Cardiac muscle cell (in vitro differentiated cells and primary cell): ENCODE measurements around the gene AUTS2. TPM values are rescaled to one million over a fixed set of nuclear protein-coding genes. Genes with fewer than 3 reads are reported as not detected.
"Not testable (repeated sequence)": the region's sequence is repeated elsewhere in the genome, so short reads cannot be mapped to it uniquely, and the experiment has no call there.

Experiments used
- DNase-seq, 2 donors: peaks; one replicate each; pipeline versions ENCODE4 v3.0.0 to v3.0.0-alpha.2; 2010 to 2017; ENCODE audit warnings: low read depth in 1 of 2, low spot score in 1 of 2
- H3K27ac ChIP-seq: fragments of 200-600 bp; sonication (generic); 2 replicates; pipeline ENCODE4 v1.5.1; 2016
- H3K27me3 ChIP-seq: fragments of 200-600 bp; sonication (generic); 2 replicates; pipeline ENCODE4 v1.6.0; 2016; ENCODE audit warnings: control low read depth
- H3K36me3 ChIP-seq: fragments of 200-600 bp; sonication (generic); 2 replicates; pipeline ENCODE4 v1.5.1; 2016; ENCODE audit warnings: control low read depth
- H3K4me1 ChIP-seq: fragments of 200-600 bp; sonication (generic); 2 replicates; pipeline ENCODE4 v1.8.1; 2017; ENCODE audit warnings: low read depth, mild to moderate bottlenecking, mixed run types
- H3K4me3 ChIP-seq: fragments of 200-600 bp; sonication (generic); 2 replicates; pipeline ENCODE4 v1.5.1; 2016; ENCODE audit warnings: mild to moderate bottlenecking
- H3K9me3 ChIP-seq: fragments of 200-600 bp; sonication (generic); 2 replicates; pipeline ENCODE4 v1.5.1; 2017; ENCODE audit warnings: low read depth, mild to moderate bottlenecking, control low read depth
- CTCF ChIP-seq: IDR thresholded peaks from 2 replicates; pipeline ENCODE4 v1.5.1; 2012; ENCODE audit warnings: low read depth, mild to moderate bottlenecking, low read length
- polyA plus RNA-seq: library from polyadenylated mRNA; unstranded; fragments of >200 nt; fragmentation: Nextera tagmentation; extraction: Ambion mirVana; gene quantifications from 2 replicates; pipeline ENCODE4 v1.2.1, GENCODE V29; 2016
- total RNA-seq: library from RNA; depleted of rRNA; stranded (reverse); fragments of >200 nt; gene quantifications from 2 replicates; pipeline ENCODE4 v1.2.3, GENCODE V29; 2016

Gene AUTS2
- total and polyA plus RNA-seq, 2 experiments from 2014 or later = 41.0 to 45.5 TPM

GRCh38 chr7:70266186-70266585 lies 667.9 kb downstream of the AUTS2 start:
- no peak overlapping the region for H3K4me3 ChIP-seq

DNA sequence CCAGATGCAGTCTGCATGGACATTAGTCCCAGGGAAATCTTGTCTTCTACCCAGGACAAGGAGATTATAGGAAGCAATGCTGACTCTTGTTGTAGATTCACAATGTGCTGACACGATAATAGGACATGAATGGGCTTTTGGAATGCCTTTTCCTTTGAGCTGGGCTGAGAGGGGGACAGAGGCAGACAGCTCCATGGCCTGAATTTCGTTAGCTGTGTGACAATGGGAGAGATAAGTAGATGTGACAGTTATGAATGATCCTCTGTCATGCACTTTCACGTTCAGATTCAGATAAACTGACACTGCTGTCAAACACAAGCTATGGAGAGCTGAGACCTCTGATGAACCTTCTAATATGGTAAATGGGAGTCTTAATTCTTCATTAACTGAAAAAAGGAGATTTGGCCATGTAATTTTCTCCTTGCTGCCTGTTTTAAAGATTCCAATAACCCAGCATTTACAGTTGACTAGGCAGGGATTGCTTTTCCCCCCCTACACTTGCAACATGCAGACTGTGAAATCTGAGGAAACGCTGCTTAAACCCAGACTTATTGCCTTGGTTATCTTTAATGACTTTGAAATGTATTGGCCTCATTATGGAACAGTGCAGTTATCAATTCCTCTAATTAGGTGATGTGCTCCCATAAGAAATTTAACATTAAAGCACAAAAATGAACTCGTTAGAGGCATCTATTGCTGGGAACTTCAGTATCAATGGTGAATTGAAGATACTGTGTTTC lies 669.3 kb downstream of the AUTS2 start:
- TF ChIP-seq CTCF = no peak
- H3K27ac ChIP-seq = peak overlapping the region; percentile 37

More at GRCh38 chr7:70266186-70266585, 667.9 kb downstream of the AUTS2 start:
- H3K9me3 ChIP-seq = no peaks in the 10 kb centered on the region
- H3K36me3 ChIP-seq = no peaks in the 10 kb centered on the region
- H3K27ac ChIP-seq = no peak overlapping the region
- H3K4me1 ChIP-seq = peaks cover 17% of the 10 kb centered on the region
- H3K27me3 ChIP-seq = no peaks in the 10 kb centered on the region
- DNase-seq = peak in 1 of 2 donors; percentile 69
- no peak for TF ChIP-seq CTCF

DNA sequence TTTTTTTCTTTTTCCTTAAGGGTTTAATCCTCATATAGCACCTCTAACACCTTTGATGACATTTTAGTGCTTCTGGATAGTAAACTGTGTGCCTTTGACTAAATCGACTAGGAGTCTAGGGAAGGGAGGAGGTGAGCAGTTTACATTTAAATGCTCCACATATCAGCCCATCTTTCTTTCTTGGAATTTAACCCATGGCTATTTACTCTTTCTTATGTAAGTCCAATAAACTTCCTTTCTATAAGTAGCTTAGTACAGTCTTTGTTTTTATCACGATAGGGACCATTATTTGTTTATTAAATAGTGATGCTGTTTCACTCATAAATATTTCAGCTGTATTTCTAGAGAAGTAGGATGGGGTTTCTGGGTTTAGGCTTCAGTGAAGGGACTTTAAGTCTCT lies 669.9 kb downstream of the AUTS2 start:
- DNase-seq = no peak
- H3K9me3 ChIP-seq = no peaks in the 10 kb centered on the region
- H3K4me1 ChIP-seq = peaks cover 17% of the 10 kb centered on the region
- no peak for TF ChIP-seq CTCF
- H3K27ac ChIP-seq = no peak overlapping the region
- H3K27me3 ChIP-seq = no peaks in the 10 kb centered on the region
- H3K36me3 ChIP-seq = no peaks in the 10 kb centered on the region
- H3K4me3 ChIP-seq = no peak overlapping the region

More for the DNA sequence above, 669.3 kb downstream of the AUTS2 start:
- no peaks in the 10 kb centered on the region for H3K9me3 ChIP-seq
- H3K4me3 ChIP-seq = no peak overlapping the region
- peak; percentile 3 to 43 for DNase-seq
- peaks cover 17% of the 10 kb centered on the region for H3K4me1 ChIP-seq
- no peaks in the 10 kb centered on the region for H3K36me3 ChIP-seq
- no peaks in the 10 kb centered on the region for H3K27me3 ChIP-seq

DNA sequence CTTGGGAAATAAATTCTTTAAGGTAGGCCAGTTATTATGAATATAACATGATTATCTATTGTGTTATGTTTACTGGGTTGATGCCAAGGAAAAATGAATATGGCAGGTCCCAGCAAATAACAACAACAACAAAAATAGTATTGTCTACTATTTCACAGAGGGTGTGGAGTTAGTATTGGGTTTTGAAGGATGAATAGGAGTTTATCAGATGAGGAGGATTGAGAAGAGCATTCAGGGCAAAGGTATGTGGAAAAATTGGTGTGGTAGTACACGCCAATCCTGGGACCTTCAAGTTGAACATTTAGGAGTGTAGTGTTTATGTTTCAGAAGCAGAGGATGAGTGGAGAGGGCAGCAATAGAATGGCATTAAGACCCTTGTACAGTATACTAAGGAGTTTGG lies 671.9 kb downstream of the AUTS2 start:
- peaks cover 17% of the 10 kb centered on the region for H3K4me1 ChIP-seq
- H3K36me3 ChIP-seq = no peaks in the 10 kb centered on the region
- H3K4me3 ChIP-seq = no peak overlapping the region
- no peak for TF ChIP-seq CTCF
- no peak overlapping the region for H3K27ac ChIP-seq
- H3K9me3 ChIP-seq = no peaks in the 10 kb centered on the region
- DNase-seq = no peak
- H3K27me3 ChIP-seq = no peaks in the 10 kb centered on the region

DNA sequence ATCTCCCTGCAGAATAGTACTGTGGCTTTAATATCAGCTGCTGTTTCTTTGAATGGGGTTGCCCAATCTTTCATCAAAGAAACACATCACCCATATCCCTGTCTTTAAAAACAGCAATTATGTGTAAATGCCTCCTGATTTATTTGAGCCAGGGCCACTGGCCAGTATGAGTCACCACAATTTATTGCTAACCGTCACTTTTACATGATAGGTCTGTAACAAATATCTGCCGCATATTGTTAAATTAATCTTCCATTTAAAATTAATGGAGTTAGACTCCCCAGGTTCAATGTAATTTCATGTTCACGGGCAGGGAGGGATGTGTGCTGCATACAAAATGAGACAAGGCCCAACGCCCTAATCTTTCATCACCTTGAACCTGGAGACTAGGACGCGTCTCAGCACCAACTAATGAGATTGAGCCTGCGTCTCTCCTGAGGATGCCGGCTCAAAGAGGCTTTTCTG lies 673.4 kb downstream of the AUTS2 start:
- Histone ChIP-seq H3K4me1 (peaks cover 12% of the 10 kb centered on the region), H3K27ac (no peak overlapping the region), H3K9me3 (no peaks in the 10 kb centered on the region)

GRCh38 chr7:70275570-70275969 lies 677.3 kb downstream of the AUTS2 start:
- not testable (repeated sequence) for H3K9me3 ChIP-seq, H3K36me3 ChIP-seq, H3K27ac ChIP-seq, DNase-seq, H3K4me1 ChIP-seq, H3K27me3 ChIP-seq, H3K4me3 ChIP-seq

More for the DNA sequence above, 673.4 kb downstream of the AUTS2 start:
- H3K4me3 ChIP-seq = no peak overlapping the region
- peak in 1 of 2 donors; percentile 6 for DNase-seq
- H3K36me3 ChIP-seq = no peaks in the 10 kb centered on the region
- TF ChIP-seq CTCF = no peak
- no peaks in the 10 kb centered on the region for H3K27me3 ChIP-seq
